ENCODE measurements around the gene C5orf47.

GRCh38 chr5:173988554-173989431 lies at the start of gene C5orf47:
- no peak for TF ChIP-seq CTCF (conservative IDR thresholded peaks at IDR 0.05 in 1 of 2, IDR thresholded peaks at IDR 0.05 in 1 of 2; ENCODE audit: extremely low read depth in 1 of 2, insufficient read depth in 1 of 2, low read depth in 1 of 2, low read length in 2 of 2)
- TF ChIP-seq EZH2 (IDR thresholded peaks at IDR 0.05; ENCODE audit: borderline replicate concordance, low read length), result no peak

Data from mammary epithelial cell (primary cell).